ENCODE results near the gene SLC15A4.

Gene SLC15A4

DNA sequence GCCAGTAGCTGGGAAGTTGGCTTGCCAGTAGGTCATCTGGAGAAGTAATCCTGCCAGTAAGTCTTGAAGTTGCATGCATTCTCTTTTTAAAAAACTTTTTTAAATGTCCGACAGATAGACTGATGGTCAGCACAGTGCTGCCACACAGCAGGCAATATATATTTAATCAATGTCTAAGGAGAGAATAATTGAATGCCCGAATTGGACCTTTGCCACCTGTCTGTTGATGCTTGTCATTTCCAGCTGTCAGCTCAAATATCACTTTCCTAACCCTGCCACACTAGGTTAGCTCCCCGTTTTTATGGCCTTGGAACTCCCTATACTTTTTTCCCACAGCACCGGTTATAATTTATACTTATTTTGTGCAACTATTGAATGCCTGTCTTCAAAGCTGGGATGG is 2.1 kb upstream of the SLC15A4 start:
- TF ChIP-seq, protein P1, sequence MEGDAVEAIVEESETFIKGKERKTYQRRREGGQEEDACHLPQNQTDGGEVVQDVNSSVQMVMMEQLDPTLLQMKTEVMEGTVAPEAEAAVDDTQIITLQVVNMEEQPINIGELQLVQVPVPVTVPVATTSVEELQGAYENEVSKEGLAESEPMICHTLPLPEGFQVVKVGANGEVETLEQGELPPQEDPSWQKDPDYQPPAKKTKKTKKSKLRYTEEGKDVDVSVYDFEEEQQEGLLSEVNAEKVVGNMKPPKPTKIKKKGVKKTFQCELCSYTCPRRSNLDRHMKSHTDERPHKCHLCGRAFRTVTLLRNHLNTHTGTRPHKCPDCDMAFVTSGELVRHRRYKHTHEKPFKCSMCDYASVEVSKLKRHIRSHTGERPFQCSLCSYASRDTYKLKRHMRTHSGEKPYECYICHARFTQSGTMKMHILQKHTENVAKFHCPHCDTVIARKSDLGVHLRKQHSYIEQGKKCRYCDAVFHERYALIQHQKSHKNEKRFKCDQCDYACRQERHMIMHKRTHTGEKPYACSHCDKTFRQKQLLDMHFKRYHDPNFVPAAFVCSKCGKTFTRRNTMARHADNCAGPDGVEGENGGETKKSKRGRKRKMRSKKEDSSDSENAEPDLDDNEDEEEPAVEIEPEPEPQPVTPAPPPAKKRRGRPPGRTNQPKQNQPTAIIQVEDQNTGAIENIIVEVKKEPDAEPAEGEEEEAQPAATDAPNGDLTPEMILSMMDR (IDR thresholded peaks at IDR 0.05; ENCODE audit: insufficient read depth, low read length, poor library complexity, severe bottlenecking): no peak
- no peak for DNase-seq (ENCODE audit: extremely low read depth, insufficient read length)
- no peak overlapping the region for H3K4me3 ChIP-seq (replicated peaks; ENCODE audit: low read depth, low read length)

DNA sequence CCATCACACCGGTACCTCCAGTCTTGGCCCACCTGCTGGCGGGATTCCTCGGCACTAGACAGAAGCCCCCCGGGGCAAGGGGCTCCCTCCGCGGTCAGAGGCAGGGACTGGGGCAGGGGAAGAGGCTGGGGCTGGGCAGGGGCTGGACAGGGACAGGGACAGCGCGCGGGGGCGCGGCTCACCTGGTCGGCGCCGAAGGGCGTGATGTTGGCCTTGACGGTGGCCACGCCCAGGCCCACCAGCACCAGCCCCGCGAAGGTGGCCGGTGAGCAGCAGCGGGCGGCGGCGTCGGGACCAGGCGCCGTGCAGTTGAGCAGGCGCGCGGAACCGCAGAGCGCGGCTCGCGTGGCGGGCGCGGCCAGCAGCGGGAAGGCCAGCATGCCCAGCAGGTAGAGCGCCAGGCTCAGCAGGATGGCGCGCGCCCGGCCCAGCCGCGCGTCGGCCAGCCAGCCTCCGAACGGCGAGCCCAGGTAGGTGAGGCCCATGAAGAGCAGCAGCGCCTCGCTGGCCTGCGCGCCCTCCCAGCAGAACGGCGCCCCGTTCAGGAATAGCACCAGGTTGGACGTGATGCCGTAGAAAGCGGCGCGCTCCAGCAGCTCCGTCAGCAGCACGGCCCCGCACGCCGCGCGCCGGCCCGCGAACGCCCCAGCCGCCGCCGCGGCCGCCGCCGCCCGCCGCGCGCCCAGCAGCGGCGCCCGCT is 392 bp downstream of the SLC15A4 start:
- DNase-seq (ENCODE audit: extremely low read depth, insufficient read length): peak; percentile 69
- TF ChIP-seq, protein P1 (IDR thresholded peaks at IDR 0.05; ENCODE audit: insufficient read depth, low read length, poor library complexity, severe bottlenecking): no peak
- Histone ChIP-seq H3K36me3 (ENCODE audit: control insufficient read depth, insufficient read depth, low read length) (peaks cover 1% of the 10 kb centered on the region; the same call in 1 of the 2 replicates), H3K4me3 (replicated peaks; ENCODE audit: low read depth, low read length) (peak overlapping the region; percentile 94), H3K27me3 (replicated peaks; ENCODE audit: control insufficient read depth, insufficient read depth, low read length) (no peaks in the 10 kb centered on the region)

More for the DNA sequence above, 2.1 kb upstream of the SLC15A4 start:
- Histone ChIP-seq H3K36me3 (ENCODE audit: control insufficient read depth, insufficient read depth, low read length) (no peaks in the 10 kb centered on the region), H3K27me3 (replicated peaks; ENCODE audit: control insufficient read depth, insufficient read depth, low read length) (no peaks in the 10 kb centered on the region)

DNA sequence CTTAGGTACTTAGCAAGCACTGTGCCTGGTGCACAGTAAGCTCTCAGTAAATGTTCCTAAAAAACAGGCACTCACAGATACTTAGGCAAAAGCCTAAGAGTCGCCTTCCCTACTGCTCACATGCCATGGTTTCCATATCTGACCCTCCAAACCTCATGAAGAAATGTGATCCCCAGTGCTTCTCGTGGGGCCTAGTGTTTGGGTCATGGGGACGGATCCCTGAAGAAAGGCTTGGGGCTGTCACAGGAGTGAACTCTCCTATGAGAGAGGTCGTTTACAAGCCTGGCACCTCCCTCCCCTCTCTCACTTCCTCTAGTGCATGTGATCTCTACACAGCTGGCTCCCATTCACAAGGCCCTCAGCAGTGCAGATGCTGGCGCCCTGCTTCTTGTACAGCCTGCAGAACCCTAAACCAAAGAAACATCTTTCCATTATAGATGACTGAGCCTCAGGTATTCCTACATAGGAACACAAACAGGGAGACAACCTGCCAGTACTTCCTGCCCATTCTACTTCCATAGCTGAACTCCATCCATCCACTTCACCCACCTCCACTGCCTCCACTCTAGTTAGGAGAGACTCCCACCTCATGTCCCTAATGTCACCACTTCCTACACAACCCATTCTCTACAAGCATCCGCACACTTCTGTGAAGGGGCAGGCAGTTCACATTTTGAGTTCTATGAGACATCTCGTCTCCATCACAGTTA is 2.9 kb downstream of the SLC15A4 start:
- Histone ChIP-seq H3K36me3 (ENCODE audit: control insufficient read depth, insufficient read depth, low read length) (peaks cover 1% of the 10 kb centered on the region; the same call in 1 of the 2 replicates), H3K27me3 (replicated peaks; ENCODE audit: control insufficient read depth, insufficient read depth, low read length) (no peaks in the 10 kb centered on the region), H3K4me3 (replicated peaks; ENCODE audit: low read depth, low read length) (peak overlapping the region; percentile 94)
- TF ChIP-seq, protein P1 (IDR thresholded peaks at IDR 0.05; ENCODE audit: insufficient read depth, low read length, poor library complexity, severe bottlenecking): no peak
- no peak for DNase-seq (ENCODE audit: extremely low read depth, insufficient read length)

DNA sequence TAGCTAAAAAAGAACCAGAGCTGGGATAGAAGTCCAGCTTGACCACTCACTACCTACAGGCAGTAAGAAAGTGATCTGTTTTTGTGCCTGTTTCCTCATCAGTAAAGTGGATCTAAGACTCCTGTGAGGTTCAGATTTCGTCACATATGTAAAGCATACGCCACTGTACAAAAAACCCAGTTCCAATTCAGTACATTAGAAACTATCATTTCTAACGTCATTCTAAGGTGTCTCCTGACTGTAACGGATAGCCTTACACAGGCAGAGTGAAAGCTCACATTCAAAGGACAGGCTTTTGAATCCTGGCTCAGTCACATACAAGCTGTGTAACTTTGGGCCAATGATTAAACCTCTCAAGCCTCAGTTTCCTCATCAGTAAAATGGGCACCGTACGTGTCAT is 3.5 kb downstream of the SLC15A4 start:
- H3K36me3 ChIP-seq (ENCODE audit: control insufficient read depth, insufficient read depth, low read length): peaks cover 1% of the 10 kb centered on the region; the same call in 1 of the 2 replicates
- DNase-seq (ENCODE audit: extremely low read depth, insufficient read length): no peak
- TF ChIP-seq, protein P1 (IDR thresholded peaks at IDR 0.05; ENCODE audit: insufficient read depth, low read length, poor library complexity, severe bottlenecking): no peak
- H3K27me3 ChIP-seq (replicated peaks; ENCODE audit: control insufficient read depth, insufficient read depth, low read length): no peaks in the 10 kb centered on the region
- peak overlapping the region; percentile 54 for H3K4me3 ChIP-seq (replicated peaks; ENCODE audit: low read depth, low read length)

DNA sequence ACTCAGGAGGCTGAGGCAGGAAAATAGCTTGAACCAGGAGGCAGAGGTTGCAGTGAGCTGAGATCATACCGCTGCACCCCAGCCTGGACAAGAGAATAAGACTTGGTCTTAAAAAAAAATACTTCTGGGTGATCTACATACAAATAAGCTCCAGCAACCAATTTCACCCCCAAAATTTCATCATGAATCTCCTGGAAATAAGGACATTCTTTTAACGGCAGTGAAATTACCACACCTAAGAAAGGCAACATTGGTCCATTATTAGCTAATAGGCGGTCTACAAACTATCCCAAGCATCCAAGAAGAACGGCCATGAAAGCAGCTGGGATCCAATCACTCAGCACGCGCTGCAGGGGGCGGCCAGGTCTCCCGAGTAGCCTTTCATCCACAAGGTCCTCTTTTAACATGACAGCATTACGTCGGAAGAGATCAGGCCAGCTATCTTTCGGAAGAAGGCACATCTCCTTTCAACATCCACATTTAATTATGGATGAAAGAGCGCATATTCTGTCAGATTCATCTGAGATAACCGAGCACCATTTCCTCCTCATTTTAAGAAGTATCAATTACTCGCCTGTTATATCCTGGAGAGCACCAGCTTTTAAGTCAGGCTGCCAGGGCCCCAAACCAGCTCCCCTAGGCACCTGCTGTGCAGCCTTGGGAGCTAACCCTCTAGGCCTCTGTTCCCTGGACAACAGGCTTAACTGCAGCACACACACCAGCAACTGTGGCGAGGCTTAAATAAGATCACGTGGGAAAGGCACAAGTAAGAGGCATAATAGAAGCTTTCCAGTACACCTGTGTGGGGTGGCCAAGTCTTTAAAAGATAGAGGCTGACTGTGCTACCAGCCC is 4.2 kb downstream of the SLC15A4 start:
- DNase-seq (ENCODE audit: extremely low read depth, insufficient read length): no peak
- no peaks in the 10 kb centered on the region for H3K27me3 ChIP-seq (replicated peaks; ENCODE audit: control insufficient read depth, insufficient read depth, low read length)
- TF ChIP-seq, protein P1 (IDR thresholded peaks at IDR 0.05; ENCODE audit: insufficient read depth, low read length, poor library complexity, severe bottlenecking): no peak
- H3K4me3 ChIP-seq (replicated peaks; ENCODE audit: low read depth, low read length): peak overlapping the region; percentile 54
- H3K36me3 ChIP-seq (ENCODE audit: control insufficient read depth, insufficient read depth, low read length): peaks cover 5% of the 10 kb centered on the region
